DOHH2 (cell line): Measurements from ENCODE around the gene SENP1.

Experiments used
- H3F3A ChIP-seq: fragments of 200-600 bp; sonication (generic), shearing (Covaris generic); 2 replicates; pipeline ENCODE4 v1.6.0; 2016; ENCODE audit warnings: antibody characterized with exemption, mild to moderate bottlenecking; ENCODE audit not compliant: control insufficient read depth, insufficient read depth
- H3K27ac ChIP-seq: fragments of 200-600 bp; sonication (generic); 2 replicates; pipeline ENCODE4 v1.5.1; 2014; ENCODE audit warnings: low read depth, mild to moderate bottlenecking, low read length, moderate library complexity
- H3K27me3 ChIP-seq: fragments of 200-600 bp; sonication (generic); 2 replicates; pipeline ENCODE4 v1.6.1; 2014; ENCODE audit warnings: mild to moderate bottlenecking, low read length, mixed read lengths; ENCODE audit not compliant: control insufficient read depth
- H3K36me3 ChIP-seq: fragments of 200-600 bp; sonication (generic); 2 replicates; pipeline ENCODE4 v1.6.1; 2014; ENCODE audit warnings: mild to moderate bottlenecking, low read length, moderate library complexity, mixed read lengths; ENCODE audit not compliant: control insufficient read depth
- H3K4me1 ChIP-seq: fragments of 200-600 bp; sonication (generic); 2 replicates; pipeline ENCODE4 v1.6.1; 2014; ENCODE audit warnings: mild to moderate bottlenecking, low read length, mixed read lengths; ENCODE audit not compliant: control insufficient read depth
- H3K4me2 ChIP-seq: fragments of 200-600 bp; sonication (generic); 2 replicates; pipeline ENCODE4 v1.6.0; 2014; ENCODE audit warnings: mild to moderate bottlenecking, low read length, moderate library complexity
- H3K4me3 ChIP-seq: fragments of 200-600 bp; sonication (generic); 2 replicates; pipeline ENCODE4 v1.5.1; 2014; ENCODE audit warnings: mild to moderate bottlenecking, low read length, mixed read lengths
- H3K79me2 ChIP-seq: fragments of 200-600 bp; sonication (generic); 2 replicates; pipeline ENCODE4 v1.6.1; 2014; ENCODE audit warnings: mild to moderate bottlenecking, low read length, mixed read lengths; ENCODE audit not compliant: control insufficient read depth
- H3K9me2 ChIP-seq: fragments of 200-600 bp; sonication (generic); replicated peaks from 2 replicates; pipeline ENCODE4 v1.6.1; 2014; ENCODE audit warnings: mild to moderate bottlenecking, low read length, mixed read lengths; ENCODE audit not compliant: control insufficient read depth
- H3K9me3 ChIP-seq: fragments of 200-600 bp; sonication (generic); 2 replicates; pipeline ENCODE4 v1.6.1; 2014; ENCODE audit warnings: antibody characterized with exemption, low read length, mixed read lengths; ENCODE audit not compliant: control insufficient read depth, insufficient read depth
- H4K20me1 ChIP-seq: fragments of 200-600 bp; sonication (generic); 2 replicates; pipeline ENCODE4 v1.6.0; 2014; ENCODE audit warnings: low read depth, mild to moderate bottlenecking, antibody characterized with exemption, low read length, moderate library complexity; ENCODE audit not compliant: control insufficient read depth, insufficient read depth
- EZH2phosphoT487 ChIP-seq: fragments of 200-600 bp; sonication (generic); IDR thresholded peaks from 2 replicates; pipeline ENCODE4 v1.6.1; 2017; ENCODE audit warnings: borderline replicate concordance, mild to moderate bottlenecking, antibody characterized with exemption, low read length, moderate library complexity, mixed read lengths
- TF ChIP-seq, protein P1 (sequence below): fragments of 200-600 bp; sonication (generic); IDR thresholded peaks from one replicate; pipeline ENCODE4 v1.5.1; 2014; ENCODE audit warnings: antibody characterized with exemption, mild to moderate bottlenecking, low read depth, low read length; ENCODE audit not compliant: poor library complexity, severe bottlenecking

SENP1 gene

DNA sequence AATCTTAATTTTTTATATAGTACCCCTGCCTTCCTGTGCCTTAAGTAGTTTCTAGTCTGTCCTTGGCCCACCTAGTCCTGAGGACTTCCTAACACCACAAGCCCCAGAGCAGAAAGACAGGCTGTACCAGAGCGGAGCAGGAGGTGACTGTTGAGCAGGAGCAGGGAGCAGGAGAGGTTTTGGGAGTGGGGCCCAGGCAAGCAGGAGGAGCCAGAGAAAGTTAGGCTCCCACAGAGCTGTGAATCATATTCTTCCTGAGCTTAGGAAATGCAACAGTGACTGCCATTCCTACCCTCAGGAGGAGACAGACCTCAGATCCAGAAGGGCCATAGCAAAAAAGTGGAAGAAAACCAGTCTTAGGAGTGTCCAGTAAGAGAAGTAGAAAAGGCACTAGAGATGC lies 73.3 kb downstream of the SENP1 start:
- no peak overlapping the region for H3K27ac ChIP-seq
- no peak for TF ChIP-seq EZH2phosphoT487
- TF ChIP-seq, protein P1, sequence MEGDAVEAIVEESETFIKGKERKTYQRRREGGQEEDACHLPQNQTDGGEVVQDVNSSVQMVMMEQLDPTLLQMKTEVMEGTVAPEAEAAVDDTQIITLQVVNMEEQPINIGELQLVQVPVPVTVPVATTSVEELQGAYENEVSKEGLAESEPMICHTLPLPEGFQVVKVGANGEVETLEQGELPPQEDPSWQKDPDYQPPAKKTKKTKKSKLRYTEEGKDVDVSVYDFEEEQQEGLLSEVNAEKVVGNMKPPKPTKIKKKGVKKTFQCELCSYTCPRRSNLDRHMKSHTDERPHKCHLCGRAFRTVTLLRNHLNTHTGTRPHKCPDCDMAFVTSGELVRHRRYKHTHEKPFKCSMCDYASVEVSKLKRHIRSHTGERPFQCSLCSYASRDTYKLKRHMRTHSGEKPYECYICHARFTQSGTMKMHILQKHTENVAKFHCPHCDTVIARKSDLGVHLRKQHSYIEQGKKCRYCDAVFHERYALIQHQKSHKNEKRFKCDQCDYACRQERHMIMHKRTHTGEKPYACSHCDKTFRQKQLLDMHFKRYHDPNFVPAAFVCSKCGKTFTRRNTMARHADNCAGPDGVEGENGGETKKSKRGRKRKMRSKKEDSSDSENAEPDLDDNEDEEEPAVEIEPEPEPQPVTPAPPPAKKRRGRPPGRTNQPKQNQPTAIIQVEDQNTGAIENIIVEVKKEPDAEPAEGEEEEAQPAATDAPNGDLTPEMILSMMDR: no peak
- no peaks in the 10 kb centered on the region for H3K27me3 ChIP-seq
- no peak overlapping the region for H3K4me2 ChIP-seq
- H3K4me3 ChIP-seq: no peak overlapping the region
- H3K9me2 ChIP-seq: no peaks in the 10 kb centered on the region
- H3K36me3 ChIP-seq: no peaks in the 10 kb centered on the region
- no peaks in the 10 kb centered on the region for H4K20me1 ChIP-seq
- H3K4me1 ChIP-seq: peaks cover 5% of the 10 kb centered on the region; the same call in 1 of the 2 replicates
- no peaks in the 10 kb centered on the region for H3K9me3 ChIP-seq
- H3F3A ChIP-seq: no peaks in the 10 kb centered on the region
- no peaks in the 10 kb centered on the region for H3K79me2 ChIP-seq

DNA sequence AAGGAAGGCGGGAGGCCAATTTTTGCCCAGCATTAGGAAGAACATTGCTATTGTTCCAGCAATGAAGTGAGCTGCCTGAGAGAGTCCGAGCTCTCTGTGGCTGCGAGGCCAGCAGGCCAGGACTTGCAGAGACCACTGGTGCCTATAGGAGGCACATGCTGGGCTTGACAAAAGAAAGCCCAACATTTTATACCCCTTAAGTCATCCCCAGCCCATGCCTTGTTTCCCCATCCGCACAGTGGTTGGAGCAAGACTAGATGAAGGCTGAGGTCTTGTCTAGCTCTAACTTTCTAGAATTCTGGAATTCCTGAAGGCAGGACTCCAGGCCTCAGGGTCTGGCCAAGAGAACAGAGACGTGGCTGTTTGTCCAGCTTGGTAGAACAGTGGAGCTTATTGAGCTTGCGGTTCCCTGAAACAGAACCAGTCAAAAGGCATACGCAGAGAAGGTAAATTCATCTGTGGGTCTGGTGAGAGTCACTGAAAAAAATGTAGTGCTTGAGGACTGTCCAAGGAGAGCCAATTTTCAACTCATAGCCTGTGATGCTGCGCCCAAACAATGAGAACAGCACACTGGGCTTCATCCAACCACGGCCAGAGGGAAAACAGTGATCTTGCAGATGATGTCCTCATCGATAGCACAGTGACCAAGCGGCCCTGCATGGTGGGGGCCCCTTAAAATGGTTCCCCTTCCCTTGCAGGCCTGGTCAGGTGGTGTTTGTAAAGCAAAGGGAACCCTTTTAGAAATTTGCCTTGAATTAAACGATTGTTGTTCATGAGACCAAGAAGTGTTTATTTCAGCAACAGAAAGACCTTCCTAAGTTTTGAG lies 74.5 kb downstream of the SENP1 start:
- Histone ChIP-seq H3K27me3 (no peaks in the 10 kb centered on the region), H3K79me2 (no peaks in the 10 kb centered on the region), H3K4me2 (no peak overlapping the region), H3K9me3 (no peaks in the 10 kb centered on the region), H3K4me1 (no peaks in the 10 kb centered on the region), H3K4me3 (no peak overlapping the region), H3K36me3 (no peaks in the 10 kb centered on the region), H4K20me1 (no peaks in the 10 kb centered on the region), H3K27ac (no peak overlapping the region), H3F3A (no peaks in the 10 kb centered on the region), H3K9me2 (no peaks in the 10 kb centered on the region)
- no peak for TF ChIP-seq EZH2phosphoT487
- TF ChIP-seq, protein P1: no peak

DNA sequence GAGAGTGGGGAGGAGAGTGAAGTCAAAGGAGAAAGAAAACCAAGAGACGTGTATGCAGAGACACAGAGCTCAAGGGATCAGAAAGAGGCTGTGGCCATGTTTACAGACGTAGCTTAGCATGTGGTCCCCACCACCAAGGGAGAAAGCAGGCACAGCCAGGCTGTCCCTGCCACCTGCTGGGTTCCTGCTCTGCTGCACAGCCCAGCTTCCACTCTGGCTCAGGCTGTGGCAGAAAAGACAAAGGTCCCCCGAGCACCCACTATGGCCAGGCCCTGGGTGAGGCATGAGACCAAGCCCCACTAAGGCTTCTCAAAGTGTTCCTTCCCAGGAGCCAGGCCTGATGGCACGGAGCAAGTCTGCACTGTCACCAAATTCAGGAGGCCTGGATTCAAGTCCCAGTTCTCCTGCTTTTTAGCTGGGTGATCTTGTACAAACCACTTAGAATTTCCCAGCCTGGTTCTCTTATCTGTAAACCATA lies 75.7 kb downstream of the SENP1 start:
- Histone ChIP-seq H3K27ac (no peak overlapping the region), H3F3A (no peaks in the 10 kb centered on the region), H3K4me1 (no peaks in the 10 kb centered on the region), H3K4me3 (no peak overlapping the region), H3K4me2 (no peak overlapping the region), H3K36me3 (no peaks in the 10 kb centered on the region), H4K20me1 (no peaks in the 10 kb centered on the region), H3K27me3 (no peaks in the 10 kb centered on the region), H3K9me3 (no peaks in the 10 kb centered on the region), H3K79me2 (no peaks in the 10 kb centered on the region), H3K9me2 (no peaks in the 10 kb centered on the region)
- TF ChIP-seq EZH2phosphoT487: no peak
- TF ChIP-seq, protein P1: no peak
